CD4-positive, CD25-positive, alpha-beta regulatory T cell (primary cell): Measurements from ENCODE around the gene RPRD2. TPM values are rescaled to one million over a fixed set of nuclear protein-coding genes. Genes with fewer than 3 reads are reported as not detected.

Experiments used
- ATAC-seq, 2 donors: fragments of 150-1000 bp; cut with Tn5 transposase; one replicate each; pipeline ENCODE4 v1.10.0; 2021; ENCODE audit warnings: low read depth in 2 of 2, moderate number of reproducible peaks in 2 of 2, moderate library complexity in 1 of 2
- DNase-seq, 3 donors: peaks; one replicate each; pipeline versions ENCODE4 v3.0.0 to v3.0.0-alpha.2; 2012 to 2022; ENCODE audit warnings: mixed read lengths in 1 of 3
- H3K27ac ChIP-seq: one replicate; pipeline ENCODE4 v1.7.0; 2013; ENCODE audit warnings: mild to moderate bottlenecking, low read length; ENCODE audit not compliant: insufficient read depth, poor library complexity, severe bottlenecking
- H3K27me3 ChIP-seq: one replicate; pipeline ENCODE4 v1.7.0; 2013; ENCODE audit warnings: low read length; ENCODE audit not compliant: control insufficient read depth, insufficient read depth
- H3K36me3 ChIP-seq: one replicate; pipeline ENCODE4 v1.7.0; 2013; ENCODE audit warnings: mild to moderate bottlenecking, low read length, moderate library complexity; ENCODE audit not compliant: control insufficient read depth, insufficient read depth
- H3K4me1 ChIP-seq: 2 replicates; pipeline ENCODE4 v1.7.0; 2013; ENCODE audit warnings: mild to moderate bottlenecking, low read length; ENCODE audit not compliant: insufficient read depth, control insufficient read depth, poor library complexity, severe bottlenecking
- H3K4me3 ChIP-seq: one replicate; pipeline ENCODE4 v1.7.0; 2013; ENCODE audit warnings: low read depth, mild to moderate bottlenecking, low read length, moderate library complexity
- H3K9me3 ChIP-seq, 2 experiments: 1 replicate in 1 of 2; 2 replicates in 1 of 2; pipeline ENCODE4 v1.7.0; 2013; ENCODE audit warnings: low read length in 2 of 2, mild to moderate bottlenecking in 1 of 2, moderate library complexity in 1 of 2; ENCODE audit not compliant: control insufficient read depth in 2 of 2
- H3K27ac Mint-ChIP-seq, 3 donors: one replicate each; pipeline ENCODE4 v1.8.0; 2020 to 2022; ENCODE audit warnings: mild to moderate bottlenecking in 3 of 3, mixed read lengths in 3 of 3, moderate library complexity in 2 of 3
- H3K27me3 Mint-ChIP-seq: one replicate; pipeline ENCODE4 v1.8.0; 2022; ENCODE audit warnings: mild to moderate bottlenecking, mixed read lengths
- H3K36me3 Mint-ChIP-seq: one replicate; pipeline ENCODE4 v1.8.0; 2020; ENCODE audit warnings: mixed read lengths
- H3K4me1 Mint-ChIP-seq, 4 donors: one replicate each; pipeline ENCODE4 v1.8.0; 2020 to 2022; ENCODE audit warnings: mixed read lengths in 4 of 4, mild to moderate bottlenecking in 1 of 4
- H3K4me3 Mint-ChIP-seq, 4 donors: one replicate each; pipeline ENCODE4 v1.8.0; 2020 to 2022; ENCODE audit warnings: mild to moderate bottlenecking in 4 of 4, mixed read lengths in 4 of 4, moderate library complexity in 3 of 4
- H3K9me3 Mint-ChIP-seq, 7 donors: one replicate each; pipeline ENCODE4 v1.8.0; 2020 to 2022; ENCODE audit warnings: mixed read lengths in 7 of 7, mild to moderate bottlenecking in 3 of 7, moderate library complexity in 2 of 7
- polyA plus RNA-seq, 4 donors: library from polyadenylated mRNA; unstranded; fragments of 300-500 nt; fragmentation: Illumina TruSeq; gene quantifications; one replicate each; pipeline ENCODE4 v1.2.3, GENCODE V29; 2021
- total RNA-seq: library from RNA; stranded (reverse); gene quantifications from one replicate; pipeline ENCODE4 v1.2.3, GENCODE V29; 2022

RPRD2 gene
- total and polyA plus RNA-seq, 5 donors from 2014 or later: 24.0 to 51.3 (median 33.1) TPM

- Mint-ChIP-seq H3K36me3 (peaks cover 13% of the 10 kb centered on the region), H3K4me1 (peaks cover 41 to 77% (median 55%) of the 10 kb centered on the region in 4 donors)
- no peak overlapping the region for H3K27ac ChIP-seq
Observed at GRCh38 chr1:150376110-150376509, 12.2 kb downstream of the RPRD2 start.

GRCh38 chr1:150383631-150384324 is 19.8 kb downstream of the RPRD2 start:
- ATAC-seq: no peak
- DNase-seq: no peak
- Mint-ChIP-seq H3K4me1 (peaks cover 25 to 70% (median 45%) of the 10 kb centered on the region in 4 donors), H3K27ac (no peak overlapping the region), H3K36me3 (peaks cover 7% of the 10 kb centered on the region), H3K4me3 (peak overlapping the region in 1 of 4 donors; percentile 4), H3K9me3 (no peaks in the 10 kb centered on the region), H3K27me3 (no peaks in the 10 kb centered on the region)
- H3K4me1 ChIP-seq: peaks cover 15% of the 10 kb centered on the region
- H3K9me3 ChIP-seq: no peaks in the 10 kb centered on the region
- no peaks in the 10 kb centered on the region for H3K27me3 ChIP-seq
- H3K36me3 ChIP-seq: no peaks in the 10 kb centered on the region
- no peak overlapping the region for H3K27ac ChIP-seq
- H3K4me3 ChIP-seq: no peak overlapping the region

More at GRCh38 chr1:150376110-150376509, 12.2 kb downstream of the RPRD2 start:
- Histone ChIP-seq H3K27me3 (no peaks in the 10 kb centered on the region), H3K4me3 (no peak overlapping the region), H3K36me3 (no peaks in the 10 kb centered on the region), H3K4me1 (peaks cover 44% of the 10 kb centered on the region), H3K9me3 (no peaks in the 10 kb centered on the region)
- DNase-seq (no peak), ATAC-seq (no peak)
- peak overlapping the region in 2 of 4 donors; percentile 68 to 78 for H3K4me3 Mint-ChIP-seq
- peak overlapping the region in 1 of 3 donors; percentile 5 for H3K27ac Mint-ChIP-seq
- no peaks in the 10 kb centered on the region for H3K9me3 Mint-ChIP-seq
- H3K27me3 Mint-ChIP-seq: no peaks in the 10 kb centered on the region

GRCh38 chr1:150385537-150386445 is 21.8 kb downstream of the RPRD2 start:
- peak overlapping the region in 2 of 3 donors; percentile 22 to 42 for H3K27ac Mint-ChIP-seq
- Histone ChIP-seq H3K36me3 (no peaks in the 10 kb centered on the region), H3K4me1 (peaks cover 15% of the 10 kb centered on the region), H3K4me3 (no peak overlapping the region), H3K9me3 (no peaks in the 10 kb centered on the region), H3K27me3 (no peaks in the 10 kb centered on the region), H3K27ac (no peak overlapping the region)
- H3K9me3 Mint-ChIP-seq: no peaks in the 10 kb centered on the region
- H3K4me1 Mint-ChIP-seq: peaks cover 30 to 75% (median 52%) of the 10 kb centered on the region in 4 donors
- H3K4me3 Mint-ChIP-seq: peak overlapping the region in 3 of 4 donors; percentile 1 to 47 (median 12)
- H3K27me3 Mint-ChIP-seq: no peaks in the 10 kb centered on the region
- peaks cover 10% of the 10 kb centered on the region for H3K36me3 Mint-ChIP-seq
- ATAC-seq (no peak), DNase-seq (peak in 1 of 3 donors; percentile 15)

- peaks cover 10% of the 10 kb centered on the region for H3K36me3 Mint-ChIP-seq
- no peaks in the 10 kb centered on the region for H3K36me3 ChIP-seq
- peak overlapping the region in 1 of 4 donors; percentile 12 for H3K4me3 Mint-ChIP-seq
- H3K4me3 ChIP-seq: peak overlapping the region; percentile 49
- peaks cover 15% of the 10 kb centered on the region for H3K4me1 ChIP-seq
- peak overlapping the region in 1 of 3 donors; percentile 75 for H3K27ac Mint-ChIP-seq
- DNase-seq: peak in 1 of 3 donors; percentile 11
- no peak overlapping the region for H3K27ac ChIP-seq
- no peaks in the 10 kb centered on the region for H3K9me3 Mint-ChIP-seq
- no peak for ATAC-seq
- no peaks in the 10 kb centered on the region for H3K27me3 Mint-ChIP-seq
- peaks cover 35 to 69% (median 53%) of the 10 kb centered on the region in 4 donors for H3K4me1 Mint-ChIP-seq
- H3K9me3 ChIP-seq: no peaks in the 10 kb centered on the region
- no peaks in the 10 kb centered on the region for H3K27me3 ChIP-seq
Observed at GRCh38 chr1:150386592-150386991, 22.6 kb downstream of the RPRD2 start.

- peak in 1 of 3 donors; percentile 16 for DNase-seq
- Mint-ChIP-seq H3K4me3 (peak overlapping the region in 2 of 4 donors; percentile 1 to 2), H3K9me3 (no peaks in the 10 kb centered on the region), H3K27ac (peak overlapping the region in 2 of 3 donors; percentile 49 to 63), H3K27me3 (no peaks in the 10 kb centered on the region), H3K36me3 (peaks cover 10% of the 10 kb centered on the region), H3K4me1 (peaks cover 31 to 68% (median 50%) of the 10 kb centered on the region in 4 donors)
- Histone ChIP-seq H3K4me1 (peaks cover 15% of the 10 kb centered on the region), H3K9me3 (no peaks in the 10 kb centered on the region), H3K4me3 (peak overlapping the region; percentile 6), H3K36me3 (no peaks in the 10 kb centered on the region), H3K27me3 (no peaks in the 10 kb centered on the region), H3K27ac (no peak overlapping the region)
- no peak for ATAC-seq
Observed at GRCh38 chr1:150387200-150387599, 23.3 kb downstream of the RPRD2 start.

- peak overlapping the region in 1 of 3 donors; percentile 36 for H3K27ac Mint-ChIP-seq
- no peaks in the 10 kb centered on the region for H3K27me3 ChIP-seq
- no peak overlapping the region for H3K4me3 ChIP-seq
- peak overlapping the region in 1 of 4 donors; percentile 60 for H3K4me3 Mint-ChIP-seq
- no peaks in the 10 kb centered on the region for H3K27me3 Mint-ChIP-seq
- no peak overlapping the region for H3K27ac ChIP-seq
- DNase-seq (no peak), ATAC-seq (no peak)
- no peaks in the 10 kb centered on the region for H3K36me3 ChIP-seq
- H3K36me3 Mint-ChIP-seq: peaks cover 10% of the 10 kb centered on the region
- peaks cover 37 to 74% (median 54%) of the 10 kb centered on the region in 4 donors for H3K4me1 Mint-ChIP-seq
- H3K9me3 ChIP-seq: no peaks in the 10 kb centered on the region
- H3K4me1 ChIP-seq: peaks cover 15% of the 10 kb centered on the region
- H3K9me3 Mint-ChIP-seq: no peaks in the 10 kb centered on the region
Observed at GRCh38 chr1:150388241-150388640, 24.3 kb downstream of the RPRD2 start.

- Histone ChIP-seq H3K9me3 (no peaks in the 10 kb centered on the region), H3K27me3 (no peaks in the 10 kb centered on the region), H3K36me3 (no peaks in the 10 kb centered on the region), H3K4me3 (no peak overlapping the region), H3K27ac (no peak overlapping the region), H3K4me1 (peaks cover 15% of the 10 kb centered on the region)
- Mint-ChIP-seq H3K9me3 (peaks cover 0 to 1% (median 0%) of the 10 kb centered on the region in 7 donors), H3K36me3 (peaks cover 13% of the 10 kb centered on the region), H3K4me1 (peaks cover 27 to 73% (median 53%) of the 10 kb centered on the region in 4 donors), H3K27me3 (no peaks in the 10 kb centered on the region), H3K4me3 (no peak overlapping the region), H3K27ac (peak overlapping the region in 1 of 3 donors; percentile 31)
- ATAC-seq: no peak
- DNase-seq: no peak
Observed at GRCh38 chr1:150389650-150390049, 25.7 kb downstream of the RPRD2 start.
